ENCODE data around the gene CINP.

GRCh38 chr14:102330806-102331205 lies 31.9 kb downstream of the CINP start:
- TF ChIP-seq CTCF (IDR thresholded peaks at IDR 0.05; ENCODE audit: low read length) (no peak), EZH2 (optimal IDR thresholded peaks at IDR 0.05; ENCODE audit: low read depth, low read length) (no peak)
